Loucy (cell line): ENCODE results near the gene SH3RF1.

Experiments
- H2AFZ ChIP-seq: fragments of 200-600 bp; sonication (generic); 2 replicates; pipeline ENCODE4 v1.6.0; 2016; ENCODE audit warnings: antibody characterized with exemption, mild to moderate bottlenecking, low read length, moderate library complexity
- H3F3A ChIP-seq: fragments of 200-600 bp; 2 replicates; pipeline ENCODE4 v1.6.0; 2016; ENCODE audit warnings: antibody characterized with exemption, low read depth, mild to moderate bottlenecking
- H3K27me3 ChIP-seq: fragments of 200-600 bp; sonication (generic); 2 replicates; pipeline ENCODE4 v1.6.1; 2014; ENCODE audit warnings: low read length, mild to moderate bottlenecking; ENCODE audit not compliant: insufficient read depth, poor library complexity, severe bottlenecking
- H3K36me3 ChIP-seq: fragments of 200-600 bp; sonication (generic); 2 replicates; pipeline ENCODE4 v1.6.1; 2016; ENCODE audit warnings: low read length; ENCODE audit not compliant: insufficient read depth
- H3K4me1 ChIP-seq: fragments of 200-600 bp; sonication (generic); 2 replicates; pipeline ENCODE4 v1.5.1; 2014; ENCODE audit warnings: low read length, mild to moderate bottlenecking; ENCODE audit not compliant: insufficient read depth, poor library complexity, severe bottlenecking
- H3K4me2 ChIP-seq: fragments of 200-600 bp; sonication (generic); 2 replicates; pipeline ENCODE4 v1.6.0; 2014; ENCODE audit warnings: antibody characterized with exemption, low read length, low read depth, mild to moderate bottlenecking; ENCODE audit not compliant: poor library complexity, severe bottlenecking
- H3K4me3 ChIP-seq: fragments of 200-600 bp; sonication (generic); 2 replicates; pipeline ENCODE4 v1.5.1; 2014; ENCODE audit warnings: low read length, mild to moderate bottlenecking, mixed read lengths; ENCODE audit not compliant: poor library complexity, severe bottlenecking
- H3K79me2 ChIP-seq: fragments of 200-600 bp; sonication (generic); 2 replicates; pipeline ENCODE4 v1.6.1; 2014; ENCODE audit warnings: low read length; ENCODE audit not compliant: insufficient read depth
- H3K9ac ChIP-seq: fragments of 200-600 bp; sonication (generic); 2 replicates; pipeline ENCODE4 v1.6.0; 2014; ENCODE audit warnings: mild to moderate bottlenecking, low read depth, low read length, moderate library complexity; ENCODE audit not compliant: poor library complexity, severe bottlenecking
- H3K9me2 ChIP-seq: fragments of 200-600 bp; sonication (generic); replicated peaks from 2 replicates; pipeline ENCODE4 v1.6.1; 2016; ENCODE audit warnings: low read depth, low read length, mixed read lengths
- H3K9me3 ChIP-seq: fragments of 200-600 bp; sonication (generic); 2 replicates; pipeline ENCODE4 v1.6.1; 2014; ENCODE audit warnings: mild to moderate bottlenecking, antibody characterized with exemption, low read length, low read depth; ENCODE audit not compliant: insufficient read depth
- H4K20me1 ChIP-seq: fragments of 200-600 bp; sonication (generic); 2 replicates; pipeline ENCODE4 v1.6.0; 2014; ENCODE audit warnings: antibody characterized with exemption, low read length, mild to moderate bottlenecking; ENCODE audit not compliant: insufficient read depth, poor library complexity, severe bottlenecking
- CTCF ChIP-seq: fragments of 200-600 bp; sonication (generic); conservative IDR thresholded peaks from 2 replicates; pipeline ENCODE4 v1.5.1; 2014; ENCODE audit warnings: mild to moderate bottlenecking, antibody characterized with exemption, low read length
- EZH2phosphoT487 ChIP-seq: fragments of 200-600 bp; IDR thresholded peaks from 2 replicates; pipeline ENCODE4 v1.6.1; 2018; ENCODE audit warnings: antibody characterized with exemption, mild to moderate bottlenecking, moderate library complexity, borderline replicate concordance

SH3RF1 gene

GRCh38 chr4:169269916-169270809 lies 593 bp downstream of the SH3RF1 start:
- Histone ChIP-seq H2AFZ (peak overlapping the region; percentile 98), H3K36me3 (no peaks in the 10 kb centered on the region), H3K9me3 (no peaks in the 10 kb centered on the region), H3K9me2 (no peaks in the 10 kb centered on the region), H3K4me1 (peaks cover 50% of the 10 kb centered on the region), H3F3A (peaks cover 3% of the 10 kb centered on the region; the same call in 1 of the 2 replicates), H3K4me3 (peak overlapping the region; percentile 78), H3K27me3 (no peaks in the 10 kb centered on the region), H3K79me2 (peaks cover 36% of the 10 kb centered on the region), H3K9ac (peak overlapping the region; percentile 75), H3K4me2 (peak overlapping the region; percentile 88), H4K20me1 (no peaks in the 10 kb centered on the region)
- no peak for TF ChIP-seq EZH2phosphoT487
- peak; percentile 22; the same call in 1 of the 2 replicates for TF ChIP-seq CTCF

GRCh38 chr4:169268951-169269760 lies 1.6 kb downstream of the SH3RF1 start:
- TF ChIP-seq EZH2phosphoT487 (no peak), CTCF (no peak)
- Histone ChIP-seq H3K4me1 (peaks cover 58% of the 10 kb centered on the region), H3K36me3 (no peaks in the 10 kb centered on the region), H2AFZ (peak overlapping the region; percentile 98; the same call in 1 of the 2 replicates), H4K20me1 (no peaks in the 10 kb centered on the region), H3K27me3 (no peaks in the 10 kb centered on the region), H3K79me2 (peaks cover 36% of the 10 kb centered on the region), H3K4me3 (peak overlapping the region; percentile 78), H3K9ac (peak overlapping the region; percentile 75), H3F3A (peaks cover 3% of the 10 kb centered on the region; the same call in 1 of the 2 replicates), H3K9me2 (no peaks in the 10 kb centered on the region), H3K4me2 (peak overlapping the region; percentile 88), H3K9me3 (no peaks in the 10 kb centered on the region)

GRCh38 chr4:169267070-169267469 lies 3.7 kb downstream of the SH3RF1 start:
- TF ChIP-seq CTCF (no peak), EZH2phosphoT487 (no peak)
- H3F3A ChIP-seq = no peaks in the 10 kb centered on the region
- H3K9me2 ChIP-seq = no peaks in the 10 kb centered on the region
- H3K27me3 ChIP-seq = no peaks in the 10 kb centered on the region
- H3K4me1 ChIP-seq = peaks cover 65% of the 10 kb centered on the region
- H3K4me3 ChIP-seq = peak overlapping the region; percentile 53
- no peaks in the 10 kb centered on the region for H4K20me1 ChIP-seq
- no peaks in the 10 kb centered on the region for H3K36me3 ChIP-seq
- peaks cover 42% of the 10 kb centered on the region for H3K79me2 ChIP-seq
- no peak overlapping the region for H2AFZ ChIP-seq
- no peak overlapping the region for H3K9ac ChIP-seq
- H3K9me3 ChIP-seq = no peaks in the 10 kb centered on the region
- H3K4me2 ChIP-seq = peak overlapping the region; percentile 69
